SK-N-SH (cell line): Measurements from ENCODE around the gene PPP1R15B. TPM values are rescaled to one million over a fixed set of nuclear protein-coding genes. Genes with fewer than 3 reads are reported as not detected.
A peak's percentile ranks its signal among the peaks of the same experiment; 100 is the strongest.

Source experiments
- CTCF ChIA-PET: fragments of 300-600, 350-600 bp; formaldehyde crosslinking; extraction: SDS; loops from one replicate; lab custom pipeline; 2021; lab: Yijun Ruan, JAX
- POLR2A ChIA-PET: fragments of 350-600 bp; sonication (Branson Sonifier 250); formaldehyde crosslinking; extraction: SDS; loops from one replicate; lab custom pipeline; 2020; ENCODE audit warnings: antibody characterized with exemption, inconsistent platforms; lab: Yijun Ruan, JAX
- DNase-seq: peaks from one replicate; pipeline ENCODE4 v3.0.0; 2012
- H2AFZ ChIP-seq: fragments of 200-600 bp; sonication (generic); 2 replicates; pipeline ENCODE4 v1.8.1; 2016; ENCODE audit warnings: antibody characterized with exemption, mild to moderate bottlenecking, low read depth
- H3F3A ChIP-seq: fragments of 200-600 bp; sonication (generic); replicated peaks from 2 replicates; pipeline ENCODE3; 2016; ENCODE audit warnings: antibody characterized with exemption, mild to moderate bottlenecking; ENCODE audit not compliant: insufficient read depth
- H3K27ac ChIP-seq, 2 experiments: fragments of 200-500 bp in 1 of 2; fragments of 200-600 bp in 1 of 2; sonication (Bioruptor generic) in 1 of 2; sonication (generic), shearing (Covaris generic) in 1 of 2; 2 replicates each; pipeline versions ENCODE4 v1.5.1 to v1.6.1; 2014 to 2016; ENCODE audit warnings: low read depth in 2 of 2, inconsistent platforms in 1 of 2, low read length in 1 of 2, mild to moderate bottlenecking in 1 of 2, mixed read lengths in 1 of 2
- H3K27me3 ChIP-seq: fragments of 200-600 bp; sonication (generic), shearing (Covaris generic); 2 replicates; pipeline ENCODE4 v1.6.1; 2016; ENCODE audit warnings: mixed run types; ENCODE audit not compliant: insufficient read depth
- H3K36me3 ChIP-seq, 2 experiments: fragments of 200-500 bp in 1 of 2; fragments of 200-600 bp in 1 of 2; sonication (Bioruptor generic) in 1 of 2; sonication (generic) in 1 of 2; replicated peaks in 1 of 2; 2 replicates each; pipeline versions ENCODE3 to v1.5.1; 2014 to 2016; ENCODE audit warnings: low read length in 1 of 2, mild to moderate bottlenecking in 1 of 2; ENCODE audit not compliant: insufficient read depth in 2 of 2, control insufficient read depth in 1 of 2
- H3K4me1 ChIP-seq, 2 experiments: fragments of 200-500 bp in 1 of 2; fragments of 200-600 bp in 1 of 2; sonication (Bioruptor generic) in 1 of 2; sonication (generic), shearing (Covaris generic) in 1 of 2; 2 replicates each; pipeline versions ENCODE4 v1.5.1 to v1.6.1; 2014 to 2016; ENCODE audit warnings: low read depth in 1 of 2, low read length in 1 of 2, mixed run types in 1 of 2; ENCODE audit not compliant: insufficient read depth in 2 of 2, control insufficient read depth in 1 of 2
- H3K4me2 ChIP-seq: fragments of 200-600 bp; sonication (generic), shearing (Covaris generic); 2 replicates; pipeline ENCODE4 v1.6.1; 2017; ENCODE audit warnings: mixed run types
- H3K4me3 ChIP-seq, 2 experiments: fragments of 200-500 bp in 1 of 2; fragments of 200-600 bp in 1 of 2; sonication (Bioruptor generic) in 1 of 2; sonication (generic), shearing (Covaris generic) in 1 of 2; 2 replicates each; pipeline versions ENCODE4 v1.5.1 to v1.8.1; 2014 to 2016; ENCODE audit warnings: low read depth in 2 of 2, inconsistent platforms in 1 of 2, low read length in 1 of 2, mild to moderate bottlenecking in 1 of 2, mixed read lengths in 1 of 2, moderate library complexity in 1 of 2
- H3K79me2 ChIP-seq: fragments of 200-600 bp; sonication (generic); 2 replicates; pipeline ENCODE4 v1.8.1; 2017; ENCODE audit warnings: mild to moderate bottlenecking; ENCODE audit not compliant: insufficient read depth
- H3K9ac ChIP-seq: fragments of 200-600 bp; sonication (generic); 2 replicates; pipeline ENCODE4 v1.6.1; 2017; ENCODE audit warnings: mixed run types
- H3K9me2 ChIP-seq: fragments of 200-600 bp; sonication (generic); 2 replicates; pipeline ENCODE4 v1.6.1; 2017; ENCODE audit warnings: mixed run types
- H3K9me3 ChIP-seq: fragments of 200-600 bp; sonication (generic); 2 replicates; pipeline ENCODE4 v1.6.1; 2017; ENCODE audit warnings: mixed run types, mild to moderate bottlenecking, moderate library complexity
- H4K20me1 ChIP-seq: fragments of 200-600 bp; sonication (generic); 2 replicates; pipeline ENCODE4 v1.6.1; 2017; ENCODE audit warnings: mild to moderate bottlenecking, mixed run types; ENCODE audit not compliant: insufficient read depth
- CTCF ChIP-seq: fragments of 200-600 bp; sonication (generic); IDR thresholded peaks from 2 replicates; pipeline ENCODE4 v1.6.1; 2017; ENCODE audit warnings: antibody characterized with exemption, mild to moderate bottlenecking, moderate library complexity
- ELF1 ChIP-seq: IDR thresholded peaks from 2 replicates; pipeline ENCODE4 v1.4.0; 2012
- EP300 ChIP-seq, 2 experiments: IDR thresholded peaks; 2 replicates each; pipeline versions ENCODE4 v1.4.0 to v1.6.1; 2012; ENCODE audit warnings: borderline replicate concordance in 1 of 2, low read depth in 1 of 2, low read length in 1 of 2
- EZH2phosphoT487 ChIP-seq: fragments of 200-600 bp; sonication (generic); IDR thresholded peaks from 2 replicates; pipeline ENCODE4 v1.6.1; 2017; ENCODE audit warnings: low read depth, mixed run types, mild to moderate bottlenecking, antibody characterized with exemption, moderate library complexity, borderline replicate concordance
- FOXJ3 ChIP-seq: sonication (generic); formaldehyde crosslinking; IDR thresholded peaks from 2 replicates; pipeline ENCODE4 v1.5.1; 2020; ENCODE audit warnings: mild to moderate bottlenecking, missing genetic modification reagents
- FOXM1 ChIP-seq: IDR thresholded peaks from 2 replicates; pipeline ENCODE4 v1.4.0; 2012; ENCODE audit warnings: low read depth, mild to moderate bottlenecking
- GABPA ChIP-seq: IDR thresholded peaks from 2 replicates; pipeline ENCODE4 v1.4.0; 2012; ENCODE audit warnings: low read depth, mild to moderate bottlenecking
- GATA2 ChIP-seq: sonication (generic); formaldehyde crosslinking; IDR thresholded peaks from 2 replicates; pipeline ENCODE4 v1.5.0; 2020; ENCODE audit warnings: mild to moderate bottlenecking, missing genetic modification reagents
- JUND ChIP-seq: IDR thresholded peaks from 2 replicates; pipeline ENCODE4 v1.4.0; 2012
- MEF2A ChIP-seq: IDR thresholded peaks from 2 replicates; pipeline ENCODE4 v1.4.0; 2012; ENCODE audit warnings: low read depth, borderline replicate concordance
- MXI1 ChIP-seq: IDR thresholded peaks from 2 replicates; pipeline ENCODE4 v1.6.1; 2012; ENCODE audit warnings: mild to moderate bottlenecking, low read depth, low read length, improper control_type of control experiment
- NRF1 ChIP-seq: IDR thresholded peaks from 2 replicates; pipeline ENCODE4 v1.6.1; 2012; ENCODE audit warnings: low read depth, mild to moderate bottlenecking, low read length
- POLR2AphosphoS5 ChIP-seq: IDR thresholded peaks from 2 replicates; pipeline ENCODE4 v1.6.1; 2012; ENCODE audit warnings: low read depth, low read length
- RAD21 ChIP-seq: IDR thresholded peaks from 2 replicates; pipeline ENCODE4 v1.6.1; 2012; ENCODE audit warnings: mild to moderate bottlenecking, low read length
- RCOR1 ChIP-seq: fragments of 150-350 bp; IDR thresholded peaks from 2 replicates; pipeline ENCODE4 v1.6.1; 2017; ENCODE audit warnings: antibody characterized with exemption, low read length
- RFX5 ChIP-seq: IDR thresholded peaks from 2 replicates; pipeline ENCODE4 v1.6.1; 2012; ENCODE audit warnings: mild to moderate bottlenecking, improper control_type of control experiment, low read length
- SMC3 ChIP-seq: IDR thresholded peaks from 2 replicates; pipeline ENCODE4 v1.6.1; 2012; ENCODE audit warnings: low read depth, low read length, improper control_type of control experiment
- TAF1 ChIP-seq: IDR thresholded peaks from 2 replicates; pipeline ENCODE4 v1.6.1; 2012; ENCODE audit warnings: low read depth, mild to moderate bottlenecking, low read length, moderate library complexity, borderline replicate concordance
- TCF12 ChIP-seq: IDR thresholded peaks from 2 replicates; pipeline ENCODE4 v1.4.0; 2012
- TEAD4 ChIP-seq: IDR thresholded peaks from 2 replicates; pipeline ENCODE4 v1.4.0; 2012; ENCODE audit warnings: mild to moderate bottlenecking, borderline replicate concordance; ENCODE audit not compliant: insufficient read depth
- USF1 ChIP-seq: IDR thresholded peaks from 2 replicates; pipeline ENCODE4 v1.4.0; 2012; ENCODE audit warnings: low read depth, borderline replicate concordance
- USF2 ChIP-seq: fragments of 150-350 bp; IDR thresholded peaks from 2 replicates; pipeline ENCODE4 v1.6.1; 2017; ENCODE audit warnings: antibody characterized with exemption, low read length, low read depth, borderline replicate concordance
- YY1 ChIP-seq: IDR thresholded peaks from 2 replicates; pipeline ENCODE4 v1.4.0; 2012; ENCODE audit warnings: low read depth, mild to moderate bottlenecking
- ZBTB33 ChIP-seq: IDR thresholded peaks from 2 replicates; pipeline ENCODE4 v1.4.0; 2012; ENCODE audit warnings: low read depth, borderline replicate concordance
- WGBS: methylation state at CpG from one replicate; pipeline ENCODE4 v1.1.6; 2017; ENCODE audit warnings: low lambda C conversion rate; 5-methylcytosine and 5-hydroxymethylcytosine counted together
- polyA plus RNA-seq, 3 experiments: library from polyadenylated mRNA; depleted of rRNA; stranded (reverse); fragments of >200 nt; gene quantifications; 2 replicates each; pipeline ENCODE4 v1.2.3, GENCODE V29; 2012
- TF ChIP-seq, protein P1 (sequence below): IDR thresholded peaks from 2 replicates; pipeline ENCODE4; 2012
- TF ChIP-seq, protein P2 (sequence below): fragments of 150-350 bp; IDR thresholded peaks from 2 replicates; pipeline ENCODE4 v1.6.1; 2016; ENCODE audit warnings: mild to moderate bottlenecking, low read depth, low read length
- TF ChIP-seq, protein P3 (sequence below): IDR thresholded peaks from 2 replicates; pipeline ENCODE4 v1.4.0; 2012; ENCODE audit warnings: low read depth

PPP1R15B gene
- polyA plus RNA-seq, 1 of the 3 experiments (the other 2 are of a cell fraction) = 12.1 TPM

GRCh38 chr1:204438628-204439027 is 27.0 kb upstream of the PPP1R15B start:
- Histone ChIP-seq H3K4me3 (no peak overlapping the region), H3K9me2 (no peaks in the 10 kb centered on the region), H3K79me2 (no peaks in the 10 kb centered on the region), H4K20me1 (no peaks in the 10 kb centered on the region), H3K36me3 (peaks cover 0 to 26% of the 10 kb centered on the region in 2 experiments), H3K9me3 (no peaks in the 10 kb centered on the region), H3K4me1 (peaks cover 15 to 22% of the 10 kb centered on the region in 2 experiments), H3K9ac (peak overlapping the region; percentile 51), H2AFZ (peak overlapping the region; percentile 43; the same call in 1 of the 2 replicates), H3K27ac (peak overlapping the region; percentile 87 to 96), H3F3A (peaks cover 17% of the 10 kb centered on the region), H3K4me2 (peak overlapping the region; percentile 56; the same call in 1 of the 2 replicates), H3K27me3 (no peaks in the 10 kb centered on the region)
- CTCF ChIA-PET = interaction anchor here (1.0 to 35.1 kb wide), 3 partner anchors 8 to 369 kb away, joined by 5 to 1005 read pairs (median 132); partner anchors contain the start of gene PIK3C2B
- DNase-seq = no peak
- WGBS = 39% methylated on average over 6 of the region's 7 CpGs
- POLR2A ChIA-PET = interaction anchor here (2.9 kb wide), 1 partner anchor 55 kb away, joined by 11 read pairs; no protein-coding TSS in a partner anchor
- TF ChIP-seq YY1 (no peak), MEF2A (no peak), ELF1 (no peak), TAF1 (peak; percentile 39; the same call in 1 of the 2 replicates), RCOR1 (no peak), POLR2AphosphoS5 (peak; percentile 90), TEAD4 (peak; percentile 93), NRF1 (peak; percentile 20; the same call in 1 of the 2 replicates), GATA2 (no peak), EP300 (IDR thresholded peaks at IDR 0.05; ENCODE audit: borderline replicate concordance in 1 of 2, low read depth in 1 of 2, low read length in 1 of 2) (peak in 1 of 2 experiments; percentile 93; a peak in 2 of 4 replicates), FOXJ3 (CRISPR knock-in tag) (no peak), ZBTB33 (0 out of 2 replicates have a peak, but pooled peaks have one; percentile 49), USF2 (no peak), TCF12 (peak; percentile 99), SMC3 (no peak), RAD21 (no peak), GABPA (no peak), RFX5 (no peak), USF1 (0 out of 2 replicates have a peak, but pooled peaks have one; percentile 18), MXI1 (no peak), JUND (peak; percentile 97), EZH2phosphoT487 (no peak), FOXM1 (peak; percentile 36; the same call in 1 of the 2 replicates), CTCF (no peak)
- TF ChIP-seq, protein P1, sequence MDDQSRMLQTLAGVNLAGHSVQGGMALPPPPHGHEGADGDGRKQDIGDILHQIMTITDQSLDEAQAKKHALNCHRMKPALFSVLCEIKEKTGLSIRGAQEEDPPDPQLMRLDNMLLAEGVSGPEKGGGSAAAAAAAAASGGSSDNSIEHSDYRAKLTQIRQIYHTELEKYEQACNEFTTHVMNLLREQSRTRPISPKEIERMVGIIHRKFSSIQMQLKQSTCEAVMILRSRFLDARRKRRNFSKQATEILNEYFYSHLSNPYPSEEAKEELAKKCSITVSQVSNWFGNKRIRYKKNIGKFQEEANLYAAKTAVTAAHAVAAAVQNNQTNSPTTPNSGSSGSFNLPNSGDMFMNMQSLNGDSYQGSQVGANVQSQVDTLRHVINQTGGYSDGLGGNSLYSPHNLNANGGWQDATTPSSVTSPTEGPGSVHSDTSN = peak; percentile 95
- TF ChIP-seq, protein P2, sequence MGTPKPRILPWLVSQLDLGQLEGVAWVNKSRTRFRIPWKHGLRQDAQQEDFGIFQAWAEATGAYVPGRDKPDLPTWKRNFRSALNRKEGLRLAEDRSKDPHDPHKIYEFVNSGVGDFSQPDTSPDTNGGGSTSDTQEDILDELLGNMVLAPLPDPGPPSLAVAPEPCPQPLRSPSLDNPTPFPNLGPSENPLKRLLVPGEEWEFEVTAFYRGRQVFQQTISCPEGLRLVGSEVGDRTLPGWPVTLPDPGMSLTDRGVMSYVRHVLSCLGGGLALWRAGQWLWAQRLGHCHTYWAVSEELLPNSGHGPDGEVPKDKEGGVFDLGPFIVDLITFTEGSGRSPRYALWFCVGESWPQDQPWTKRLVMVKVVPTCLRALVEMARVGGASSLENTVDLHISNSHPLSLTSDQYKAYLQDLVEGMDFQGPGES = no peak
- TF ChIP-seq, protein P3, sequence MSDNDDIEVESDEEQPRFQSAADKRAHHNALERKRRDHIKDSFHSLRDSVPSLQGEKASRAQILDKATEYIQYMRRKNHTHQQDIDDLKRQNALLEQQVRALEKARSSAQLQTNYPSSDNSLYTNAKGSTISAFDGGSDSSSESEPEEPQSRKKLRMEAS = peak; percentile 80; the same call in 1 of the 2 replicates
